SK-N-SH (cell line): ENCODE measurements around the gene SLC35A5. TPM values are rescaled to one million over a fixed set of nuclear protein-coding genes. Genes with fewer than 3 reads are reported as not detected.

ENCODE experiments used
- CTCF ChIA-PET: fragments of 300-600, 350-600 bp; formaldehyde crosslinking; extraction: SDS; loops from one replicate; lab custom pipeline; 2021; lab: Yijun Ruan, JAX
- POLR2A ChIA-PET: fragments of 350-600 bp; sonication (Branson Sonifier 250); formaldehyde crosslinking; extraction: SDS; loops from one replicate; lab custom pipeline; 2020; ENCODE audit warnings: antibody characterized with exemption, inconsistent platforms; lab: Yijun Ruan, JAX
- DNase-seq: peaks from one replicate; pipeline ENCODE4 v3.0.0; 2012
- H2AFZ ChIP-seq: fragments of 200-600 bp; sonication (generic); 2 replicates; pipeline ENCODE4 v1.8.1; 2016; ENCODE audit warnings: antibody characterized with exemption, mild to moderate bottlenecking, low read depth
- H3F3A ChIP-seq: fragments of 200-600 bp; sonication (generic); replicated peaks from 2 replicates; pipeline ENCODE3; 2016; ENCODE audit warnings: antibody characterized with exemption, mild to moderate bottlenecking; ENCODE audit not compliant: insufficient read depth
- H3K27ac ChIP-seq, 2 experiments: fragments of 200-500 bp in 1 of 2; fragments of 200-600 bp in 1 of 2; sonication (Bioruptor generic) in 1 of 2; sonication (generic), shearing (Covaris generic) in 1 of 2; 2 replicates each; pipeline versions ENCODE4 v1.5.1 to v1.6.1; 2014 to 2016; ENCODE audit warnings: low read depth in 2 of 2, inconsistent platforms in 1 of 2, low read length in 1 of 2, mild to moderate bottlenecking in 1 of 2, mixed read lengths in 1 of 2
- H3K27me3 ChIP-seq: fragments of 200-600 bp; sonication (generic), shearing (Covaris generic); 2 replicates; pipeline ENCODE4 v1.6.1; 2016; ENCODE audit warnings: mixed run types; ENCODE audit not compliant: insufficient read depth
- H3K36me3 ChIP-seq, 2 experiments: fragments of 200-500 bp in 1 of 2; fragments of 200-600 bp in 1 of 2; sonication (Bioruptor generic) in 1 of 2; sonication (generic) in 1 of 2; replicated peaks in 1 of 2; 2 replicates each; pipeline versions ENCODE3 to v1.5.1; 2014 to 2016; ENCODE audit warnings: low read length in 1 of 2, mild to moderate bottlenecking in 1 of 2; ENCODE audit not compliant: insufficient read depth in 2 of 2, control insufficient read depth in 1 of 2
- H3K4me1 ChIP-seq, 2 experiments: fragments of 200-500 bp in 1 of 2; fragments of 200-600 bp in 1 of 2; sonication (Bioruptor generic) in 1 of 2; sonication (generic), shearing (Covaris generic) in 1 of 2; 2 replicates each; pipeline versions ENCODE4 v1.5.1 to v1.6.1; 2014 to 2016; ENCODE audit warnings: low read depth in 1 of 2, low read length in 1 of 2, mixed run types in 1 of 2; ENCODE audit not compliant: insufficient read depth in 2 of 2, control insufficient read depth in 1 of 2
- H3K4me2 ChIP-seq: fragments of 200-600 bp; sonication (generic), shearing (Covaris generic); 2 replicates; pipeline ENCODE4 v1.6.1; 2017; ENCODE audit warnings: mixed run types
- H3K4me3 ChIP-seq, 2 experiments: fragments of 200-500 bp in 1 of 2; fragments of 200-600 bp in 1 of 2; sonication (Bioruptor generic) in 1 of 2; sonication (generic), shearing (Covaris generic) in 1 of 2; 2 replicates each; pipeline versions ENCODE4 v1.5.1 to v1.8.1; 2014 to 2016; ENCODE audit warnings: low read depth in 2 of 2, inconsistent platforms in 1 of 2, low read length in 1 of 2, mild to moderate bottlenecking in 1 of 2, mixed read lengths in 1 of 2, moderate library complexity in 1 of 2
- H3K79me2 ChIP-seq: fragments of 200-600 bp; sonication (generic); 2 replicates; pipeline ENCODE4 v1.8.1; 2017; ENCODE audit warnings: mild to moderate bottlenecking; ENCODE audit not compliant: insufficient read depth
- H3K9ac ChIP-seq: fragments of 200-600 bp; sonication (generic); 2 replicates; pipeline ENCODE4 v1.6.1; 2017; ENCODE audit warnings: mixed run types
- H3K9me2 ChIP-seq: fragments of 200-600 bp; sonication (generic); 2 replicates; pipeline ENCODE4 v1.6.1; 2017; ENCODE audit warnings: mixed run types
- H3K9me3 ChIP-seq: fragments of 200-600 bp; sonication (generic); 2 replicates; pipeline ENCODE4 v1.6.1; 2017; ENCODE audit warnings: mixed run types, mild to moderate bottlenecking, moderate library complexity
- H4K20me1 ChIP-seq: fragments of 200-600 bp; sonication (generic); 2 replicates; pipeline ENCODE4 v1.6.1; 2017; ENCODE audit warnings: mild to moderate bottlenecking, mixed run types; ENCODE audit not compliant: insufficient read depth
- CHD2 ChIP-seq: fragments of 150-350 bp; IDR thresholded peaks from 2 replicates; pipeline ENCODE4 v1.6.1; 2018; ENCODE audit warnings: low read length; ENCODE audit not compliant: partially characterized antibody
- ELF1 ChIP-seq: IDR thresholded peaks from 2 replicates; pipeline ENCODE4 v1.4.0; 2012
- EP300 ChIP-seq, 2 experiments: IDR thresholded peaks; 2 replicates each; pipeline versions ENCODE4 v1.4.0 to v1.6.1; 2012; ENCODE audit warnings: borderline replicate concordance in 1 of 2, low read depth in 1 of 2, low read length in 1 of 2
- FOXM1 ChIP-seq: IDR thresholded peaks from 2 replicates; pipeline ENCODE4 v1.4.0; 2012; ENCODE audit warnings: low read depth, mild to moderate bottlenecking
- MXI1 ChIP-seq: IDR thresholded peaks from 2 replicates; pipeline ENCODE4 v1.6.1; 2012; ENCODE audit warnings: mild to moderate bottlenecking, low read depth, low read length, improper control_type of control experiment
- NFIC ChIP-seq: IDR thresholded peaks from 2 replicates; pipeline ENCODE4 v1.4.0; 2012; ENCODE audit warnings: borderline replicate concordance
- RXRA ChIP-seq: IDR thresholded peaks from 2 replicates; pipeline ENCODE4 v1.4.0; 2012; ENCODE audit warnings: low read depth, mild to moderate bottlenecking, borderline replicate concordance
- SIN3A ChIP-seq: IDR thresholded peaks from 2 replicates; pipeline ENCODE4 v1.6.1; 2012; ENCODE audit warnings: low read depth, mild to moderate bottlenecking, low read length, moderate library complexity, borderline replicate concordance
- SMC3 ChIP-seq: IDR thresholded peaks from 2 replicates; pipeline ENCODE4 v1.6.1; 2012; ENCODE audit warnings: low read depth, low read length, improper control_type of control experiment
- TCF12 ChIP-seq: IDR thresholded peaks from 2 replicates; pipeline ENCODE4 v1.4.0; 2012
- USF2 ChIP-seq: fragments of 150-350 bp; IDR thresholded peaks from 2 replicates; pipeline ENCODE4 v1.6.1; 2017; ENCODE audit warnings: antibody characterized with exemption, low read length, low read depth, borderline replicate concordance
- YY1 ChIP-seq: IDR thresholded peaks from 2 replicates; pipeline ENCODE4 v1.4.0; 2012; ENCODE audit warnings: low read depth, mild to moderate bottlenecking
- ZBTB33 ChIP-seq: IDR thresholded peaks from 2 replicates; pipeline ENCODE4 v1.4.0; 2012; ENCODE audit warnings: low read depth, borderline replicate concordance
- polyA plus RNA-seq, 3 experiments: library from polyadenylated mRNA; depleted of rRNA; stranded (reverse); fragments of >200 nt; gene quantifications; 2 replicates each; pipeline ENCODE4 v1.2.3, GENCODE V29; 2012
- TF ChIP-seq, protein P1 (sequence below): fragments of 200-600 bp; sonication (generic); IDR thresholded peaks from 2 replicates; pipeline ENCODE4 v1.6.1; 2017; ENCODE audit warnings: antibody characterized with exemption, mild to moderate bottlenecking, moderate library complexity
- TF ChIP-seq, protein P2 (sequence below): IDR thresholded peaks from 2 replicates; pipeline ENCODE4 v1.4.0; 2012; ENCODE audit warnings: low read depth
- TF ChIP-seq, protein P3 (sequence below): IDR thresholded peaks from 2 replicates; pipeline ENCODE4 v1.6.1; 2012; ENCODE audit warnings: mild to moderate bottlenecking, low read depth, low read length, moderate library complexity
- TF ChIP-seq, protein P4 (sequence below): IDR thresholded peaks from 2 replicates; pipeline ENCODE4 v1.4.0; 2012; ENCODE audit warnings: low read depth, borderline replicate concordance

The SLC35A5 gene
- polyA plus RNA-seq, 1 of the 3 experiments (the other 2 are of a cell fraction): 16.0 TPM

- TF ChIP-seq USF2: peak; percentile 100
- no peak for TF ChIP-seq RXRA
- no peak; the same call in 1 of the 2 replicates for TF ChIP-seq NFIC
- TF ChIP-seq, protein P1, sequence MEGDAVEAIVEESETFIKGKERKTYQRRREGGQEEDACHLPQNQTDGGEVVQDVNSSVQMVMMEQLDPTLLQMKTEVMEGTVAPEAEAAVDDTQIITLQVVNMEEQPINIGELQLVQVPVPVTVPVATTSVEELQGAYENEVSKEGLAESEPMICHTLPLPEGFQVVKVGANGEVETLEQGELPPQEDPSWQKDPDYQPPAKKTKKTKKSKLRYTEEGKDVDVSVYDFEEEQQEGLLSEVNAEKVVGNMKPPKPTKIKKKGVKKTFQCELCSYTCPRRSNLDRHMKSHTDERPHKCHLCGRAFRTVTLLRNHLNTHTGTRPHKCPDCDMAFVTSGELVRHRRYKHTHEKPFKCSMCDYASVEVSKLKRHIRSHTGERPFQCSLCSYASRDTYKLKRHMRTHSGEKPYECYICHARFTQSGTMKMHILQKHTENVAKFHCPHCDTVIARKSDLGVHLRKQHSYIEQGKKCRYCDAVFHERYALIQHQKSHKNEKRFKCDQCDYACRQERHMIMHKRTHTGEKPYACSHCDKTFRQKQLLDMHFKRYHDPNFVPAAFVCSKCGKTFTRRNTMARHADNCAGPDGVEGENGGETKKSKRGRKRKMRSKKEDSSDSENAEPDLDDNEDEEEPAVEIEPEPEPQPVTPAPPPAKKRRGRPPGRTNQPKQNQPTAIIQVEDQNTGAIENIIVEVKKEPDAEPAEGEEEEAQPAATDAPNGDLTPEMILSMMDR: no peak
- no peak; a peak in 1 of 4 replicates for TF ChIP-seq EP300 (IDR thresholded peaks at IDR 0.05; ENCODE audit: borderline replicate concordance in 1 of 2, low read depth in 1 of 2, low read length in 1 of 2)
- TF ChIP-seq FOXM1: no peak; the same call in 1 of the 2 replicates
- TF ChIP-seq, protein P2, sequence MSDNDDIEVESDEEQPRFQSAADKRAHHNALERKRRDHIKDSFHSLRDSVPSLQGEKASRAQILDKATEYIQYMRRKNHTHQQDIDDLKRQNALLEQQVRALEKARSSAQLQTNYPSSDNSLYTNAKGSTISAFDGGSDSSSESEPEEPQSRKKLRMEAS: peak; percentile 88
- TF ChIP-seq, protein P3, sequence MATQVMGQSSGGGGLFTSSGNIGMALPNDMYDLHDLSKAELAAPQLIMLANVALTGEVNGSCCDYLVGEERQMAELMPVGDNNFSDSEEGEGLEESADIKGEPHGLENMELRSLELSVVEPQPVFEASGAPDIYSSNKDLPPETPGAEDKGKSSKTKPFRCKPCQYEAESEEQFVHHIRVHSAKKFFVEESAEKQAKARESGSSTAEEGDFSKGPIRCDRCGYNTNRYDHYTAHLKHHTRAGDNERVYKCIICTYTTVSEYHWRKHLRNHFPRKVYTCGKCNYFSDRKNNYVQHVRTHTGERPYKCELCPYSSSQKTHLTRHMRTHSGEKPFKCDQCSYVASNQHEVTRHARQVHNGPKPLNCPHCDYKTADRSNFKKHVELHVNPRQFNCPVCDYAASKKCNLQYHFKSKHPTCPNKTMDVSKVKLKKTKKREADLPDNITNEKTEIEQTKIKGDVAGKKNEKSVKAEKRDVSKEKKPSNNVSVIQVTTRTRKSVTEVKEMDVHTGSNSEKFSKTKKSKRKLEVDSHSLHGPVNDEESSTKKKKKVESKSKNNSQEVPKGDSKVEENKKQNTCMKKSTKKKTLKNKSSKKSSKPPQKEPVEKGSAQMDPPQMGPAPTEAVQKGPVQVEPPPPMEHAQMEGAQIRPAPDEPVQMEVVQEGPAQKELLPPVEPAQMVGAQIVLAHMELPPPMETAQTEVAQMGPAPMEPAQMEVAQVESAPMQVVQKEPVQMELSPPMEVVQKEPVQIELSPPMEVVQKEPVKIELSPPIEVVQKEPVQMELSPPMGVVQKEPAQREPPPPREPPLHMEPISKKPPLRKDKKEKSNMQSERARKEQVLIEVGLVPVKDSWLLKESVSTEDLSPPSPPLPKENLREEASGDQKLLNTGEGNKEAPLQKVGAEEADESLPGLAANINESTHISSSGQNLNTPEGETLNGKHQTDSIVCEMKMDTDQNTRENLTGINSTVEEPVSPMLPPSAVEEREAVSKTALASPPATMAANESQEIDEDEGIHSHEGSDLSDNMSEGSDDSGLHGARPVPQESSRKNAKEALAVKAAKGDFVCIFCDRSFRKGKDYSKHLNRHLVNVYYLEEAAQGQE: peak; percentile 2; the same call in 1 of the 2 replicates
These were observed at the start of gene SLC35A5, which contains the start of gene ATG3 (continued) for GRCh38 chr3:112561734-112562529.

GRCh38 chr3:112512320-112512719 is 49.5 kb upstream of the SLC35A5 start:
- H3K27ac ChIP-seq: no peak overlapping the region
- no peaks in the 10 kb centered on the region for H3K4me1 ChIP-seq
- H3K9me3 ChIP-seq: peaks cover 6% of the 10 kb centered on the region
- no peaks in the 10 kb centered on the region for H3F3A ChIP-seq
- no peak for DNase-seq
- H3K4me3 ChIP-seq: no peak overlapping the region
- H2AFZ ChIP-seq: no peak overlapping the region
- H3K36me3 ChIP-seq: no peaks in the 10 kb centered on the region
- no peaks in the 10 kb centered on the region for H3K9me2 ChIP-seq
- no peaks in the 10 kb centered on the region for H3K27me3 ChIP-seq
- H4K20me1 ChIP-seq: no peaks in the 10 kb centered on the region
- POLR2A ChIA-PET: no interaction called here
- CTCF ChIA-PET: interaction anchor here (0.9 to 1.6 kb wide), 2 partner anchors 29 to 219 kb away, joined by 3 to 6 read pairs; partner anchors contain the start of gene SLC9C1
- H3K9ac ChIP-seq: no peak overlapping the region
- no peak overlapping the region for H3K4me2 ChIP-seq
- H3K79me2 ChIP-seq: no peaks in the 10 kb centered on the region
- TF ChIP-seq, protein P1: no peak
- TF ChIP-seq FOXM1 (no peak), ELF1 (no peak), YY1 (no peak), CHD2 (no peak), SMC3 (no peak), ZBTB33 (no peak), SIN3A (no peak), MXI1 (no peak), TCF12 (no peak)
- TF ChIP-seq, protein P4, sequence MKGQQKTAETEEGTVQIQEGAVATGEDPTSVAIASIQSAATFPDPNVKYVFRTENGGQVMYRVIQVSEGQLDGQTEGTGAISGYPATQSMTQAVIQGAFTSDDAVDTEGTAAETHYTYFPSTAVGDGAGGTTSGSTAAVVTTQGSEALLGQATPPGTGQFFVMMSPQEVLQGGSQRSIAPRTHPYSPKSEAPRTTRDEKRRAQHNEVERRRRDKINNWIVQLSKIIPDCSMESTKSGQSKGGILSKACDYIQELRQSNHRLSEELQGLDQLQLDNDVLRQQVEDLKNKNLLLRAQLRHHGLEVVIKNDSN: no peak
- TF ChIP-seq, protein P2: no peak
